ENCODE data around the gene ADSS2.
"Not testable (repeated sequence)": the region's sequence is repeated elsewhere in the genome, so short reads cannot be mapped to it uniquely, and the experiment has no call there.

The ADSS2 gene

GRCh38 chr1:244451539-244451950 lies at the start of gene ADSS2:
TSS of gene ADSS2 (minus strand) at chr1:244451909. CDS start at chr1:244451817, 92 bp downstream.
- no peak for DNase-seq (ENCODE audit: low read depth in 2 of 3, low spot score in 1 of 3)

GRCh38 chr1:244500515-244500914 lies 48.8 kb upstream of the ADSS2 start:
- DNase-seq (ENCODE audit: low read depth in 2 of 3, low spot score in 1 of 3) = not testable (repeated sequence)

- not testable (repeated sequence) for DNase-seq (ENCODE audit: low read depth in 2 of 3, low spot score in 1 of 3)
Measured at GRCh38 chr1:244499484-244499883, 47.8 kb upstream of the ADSS2 start.

GRCh38 chr1:244497805-244498204 lies 46.1 kb upstream of the ADSS2 start:
- no peak for DNase-seq (ENCODE audit: low read depth in 2 of 3, low spot score in 1 of 3)

- DNase-seq (ENCODE audit: low read depth in 2 of 3, low spot score in 1 of 3) = no peak
Measured at GRCh38 chr1:244496186-244496585, 44.5 kb upstream of the ADSS2 start.

GRCh38 chr1:244494653-244495052 lies 42.9 kb upstream of the ADSS2 start:
- DNase-seq (ENCODE audit: low read depth in 2 of 3, low spot score in 1 of 3) = no peak

- not testable (repeated sequence) for DNase-seq (ENCODE audit: low read depth in 2 of 3, low spot score in 1 of 3)
Measured at GRCh38 chr1:244484971-244485370, 33.3 kb upstream of the ADSS2 start.

GRCh38 chr1:244473059-244473605 lies 21.4 kb upstream of the ADSS2 start:
- DNase-seq (ENCODE audit: low read depth in 2 of 3, low spot score in 1 of 3) = no peak

GRCh38 chr1:244466724-244467123 lies 15.0 kb upstream of the ADSS2 start:
- no peak for DNase-seq (ENCODE audit: low read depth in 2 of 3, low spot score in 1 of 3)

- peak; percentile 45 to 62 (median 56) for DNase-seq (ENCODE audit: low read depth in 2 of 3, low spot score in 1 of 3)
Measured at GRCh38 chr1:244461245-244462071, 9.7 kb upstream of the ADSS2 start, which contains the start of gene CATSPERE. TSS of gene CATSPERE (plus strand) at chr1:244461273. CDS start at chr1:244461430, 157 bp downstream.

GRCh38 chr1:244460197-244460596 lies 8.5 kb upstream of the ADSS2 start:
- DNase-seq (ENCODE audit: low read depth in 2 of 3, low spot score in 1 of 3) = peak in 1 of 3 donors; percentile 9

- DNase-seq (ENCODE audit: low read depth in 2 of 3, low spot score in 1 of 3) = no peak
Measured at GRCh38 chr1:244458781-244459180, 7.1 kb upstream of the ADSS2 start.

- DNase-seq (ENCODE audit: low read depth in 2 of 3, low spot score in 1 of 3) = no peak
Measured at GRCh38 chr1:244456586-244456985, 4.9 kb upstream of the ADSS2 start.

GRCh38 chr1:244454412-244454811 lies 2.7 kb upstream of the ADSS2 start:
- DNase-seq (ENCODE audit: low read depth in 2 of 3, low spot score in 1 of 3) = no peak

GRCh38 chr1:244451951-244452795 lies 464 bp upstream of the ADSS2 start:
- peak; percentile 96 to 99 (median 97) for DNase-seq (ENCODE audit: low read depth in 2 of 3, low spot score in 1 of 3)

- DNase-seq (ENCODE audit: low read depth in 2 of 3, low spot score in 1 of 3) = peak in 2 of 3 donors; percentile 30 to 35
Measured at GRCh38 chr1:244450597-244451538, 841 bp downstream of the ADSS2 start.

- no peak for DNase-seq (ENCODE audit: low read depth in 2 of 3, low spot score in 1 of 3)
Measured at GRCh38 chr1:244449936-244450508, 1.7 kb downstream of the ADSS2 start.

- no peak for DNase-seq (ENCODE audit: low read depth in 2 of 3, low spot score in 1 of 3)
Measured at GRCh38 chr1:244448279-244449036, 3.3 kb downstream of the ADSS2 start.

GRCh38 chr1:244447552-244447951 lies 4.2 kb downstream of the ADSS2 start:
- no peak for DNase-seq (ENCODE audit: low read depth in 2 of 3, low spot score in 1 of 3)

Measured in stimulated activated CD4-positive, alpha-beta T cell treated with anti-CD3 and anti-CD28 coated beads, Interleukin-12 subunit alpha, Interleukin-12 subunit beta, amount 100 ng/mL, for 48 hours (primary cell).